ENCODE data around the gene FCER2. TPM values are rescaled to one million over a fixed set of nuclear protein-coding genes. Genes with fewer than 3 reads are reported as not detected.

Gene FCER2
- total and polyA plus RNA-seq, 4 donors: 0.14 TPM; not detected in 3

GRCh38 chr19:7669641-7670040 lies 32.3 kb downstream of the FCER2 start:
- Histone ChIP-seq H3K4me3 (ENCODE audit: low read depth in 1 of 3, low read length in 3 of 3) (no peak overlapping the region), H3K4me1 (ENCODE audit: control insufficient read depth in 4 of 4, insufficient read depth in 4 of 4, low read length in 3 of 4) (peaks cover 0 to 4% (median 3%) of the 10 kb centered on the region in 4 donors), H3K27ac (ENCODE audit: low read depth in 1 of 2, low read length in 2 of 2) (no peak overlapping the region), H3K36me3 (ENCODE audit: control insufficient read depth in 4 of 4, insufficient read depth in 3 of 4, low read depth in 1 of 4, low read length in 3 of 4) (no peaks in the 10 kb centered on the region), H3K27me3 (ENCODE audit: control insufficient read depth in 4 of 4, insufficient read depth in 4 of 4, low read length in 3 of 4) (peaks cover 0 to 4% (median 0%) of the 10 kb centered on the region in 4 donors), H3K9me3 (ENCODE audit: control insufficient read depth in 4 of 4, low read length in 3 of 4) (no peaks in the 10 kb centered on the region), H3K9ac (ENCODE audit: low read depth in 1 of 2, low read length in 2 of 2) (no peak overlapping the region)
- 31% methylated on average over 9 of the region's 9 CpGs for WGBS
- TF ChIP-seq TAF1 (conservative IDR thresholded peaks at IDR 0.05): no peak
- no peak for DNase-seq (ENCODE audit: low spot score)

GRCh38 chr19:7668842-7669241 lies 33.1 kb downstream of the FCER2 start, which contains the start of gene RETN:
Gene RETN (plus strand): TSS chr19:7669049. CDS start chr19:7669327, 278 bp downstream.
- Histone ChIP-seq H3K9ac (ENCODE audit: low read depth in 1 of 2, low read length in 2 of 2) (no peak within 1 kb of the TSS), H3K4me3 (ENCODE audit: low read depth in 1 of 3, low read length in 3 of 3) (no peak within 1 kb of the TSS), H3K27ac (ENCODE audit: low read depth in 1 of 2, low read length in 2 of 2) (no peak within 1 kb of the TSS), H3K4me1 (ENCODE audit: control insufficient read depth in 4 of 4, insufficient read depth in 4 of 4, low read length in 3 of 4) (peaks cover 0 to 2% (median under 1%) of the 10 kb centered on the region in 4 donors), H3K36me3 (ENCODE audit: control insufficient read depth in 4 of 4, insufficient read depth in 3 of 4, low read depth in 1 of 4, low read length in 3 of 4) (no peaks in the 10 kb centered on the region), H3K9me3 (ENCODE audit: control insufficient read depth in 4 of 4, low read length in 3 of 4) (no peaks in the 10 kb centered on the region), H3K27me3 (ENCODE audit: control insufficient read depth in 4 of 4, insufficient read depth in 4 of 4, low read length in 3 of 4) (peaks cover 0 to 4% (median 0%) of the 10 kb centered on the region in 4 donors)
- DNase-seq (ENCODE audit: low spot score): no peak
- TF ChIP-seq REST (IDR thresholded peaks at IDR 0.05) (no peak), RXRA (IDR thresholded peaks at IDR 0.05) (no peak), YY1 (IDR thresholded peaks at IDR 0.05) (no peak), FOXA2 (IDR thresholded peaks at IDR 0.05) (no peak)
- 80% methylated on average over 9 of the region's 9 CpGs for WGBS

GRCh38 chr19:7665076-7665475 lies 36.9 kb downstream of the FCER2 start:
- H3K4me1 ChIP-seq (ENCODE audit: control insufficient read depth in 4 of 4, insufficient read depth in 4 of 4, low read length in 3 of 4): peaks cover 0 to under 1% (median under 1%) of the 10 kb centered on the region in 4 donors
- no peaks in the 10 kb centered on the region for H3K9me3 ChIP-seq (ENCODE audit: control insufficient read depth in 4 of 4, low read length in 3 of 4)
- H3K9ac ChIP-seq (ENCODE audit: low read depth in 1 of 2, low read length in 2 of 2): no peak overlapping the region
- no peaks in the 10 kb centered on the region for H3K36me3 ChIP-seq (ENCODE audit: control insufficient read depth in 4 of 4, insufficient read depth in 3 of 4, low read depth in 1 of 4, low read length in 3 of 4)
- 68% methylated on average over 4 of the region's 4 CpGs for WGBS
- no peaks in the 10 kb centered on the region for H3K27me3 ChIP-seq (ENCODE audit: control insufficient read depth in 4 of 4, insufficient read depth in 4 of 4, low read length in 3 of 4)
- DNase-seq (ENCODE audit: low spot score): no peak
- no peak overlapping the region for H3K4me3 ChIP-seq (ENCODE audit: low read depth in 1 of 3, low read length in 3 of 3)
- no peak overlapping the region for H3K27ac ChIP-seq (ENCODE audit: low read depth in 1 of 2, low read length in 2 of 2)
- TF ChIP-seq TAF1 (conservative IDR thresholded peaks at IDR 0.05) (no peak), REST (IDR thresholded peaks at IDR 0.05) (no peak), HNF4A (conservative IDR thresholded peaks at IDR 0.05) (no peak), ATF3 (IDR thresholded peaks at IDR 0.05) (no peak), EGR1 (IDR thresholded peaks at IDR 0.05; ENCODE audit: low read depth in 2 of 2) (no peak), CTCF (IDR thresholded peaks at IDR 0.05; ENCODE audit: low read depth, low read length, missing input control) (no peak), MAX (IDR thresholded peaks at IDR 0.05) (no peak), FOXA1 (IDR thresholded peaks at IDR 0.05) (no peak), YY1 (IDR thresholded peaks at IDR 0.05) (no peak), RXRA (IDR thresholded peaks at IDR 0.05) (no peak), GABPA (IDR thresholded peaks at IDR 0.05 in 1 of 2, conservative IDR thresholded peaks at IDR 0.05 in 1 of 2) (no peak), JUND (IDR thresholded peaks at IDR 0.05) (no peak), HNF4G (IDR thresholded peaks at IDR 0.05) (no peak), RAD21 (IDR thresholded peaks at IDR 0.05) (no peak), ZBTB33 (IDR thresholded peaks at IDR 0.05) (no peak), SP1 (IDR thresholded peaks at IDR 0.05) (no peak)

All from liver (tissue), 9 donors.